Fibroblast of skin of left biceps (primary cell): ENCODE measurements around the gene MED10.
A peak's percentile ranks its signal among the peaks of the same experiment; 100 is the strongest.

Experiments used
- DNase-seq, 2 experiments: peaks; one replicate each; pipeline ENCODE4 v3.0.0-alpha.2; 2013; ENCODE audit warnings: low read depth in 2 of 2

The MED10 gene

GRCh38 chr5:6399980-6400910 is 21.9 kb upstream of the MED10 start:
- peak; percentile 74 for DNase-seq

- no peak for DNase-seq
Observed at GRCh38 chr5:6398570-6399230, 20.4 kb upstream of the MED10 start.

GRCh38 chr5:6397536-6398269 is 19.4 kb upstream of the MED10 start:
- DNase-seq: no peak

- no peak for DNase-seq
Observed at GRCh38 chr5:6396836-6397535, 18.6 kb upstream of the MED10 start.

- DNase-seq: no peak
Observed at GRCh38 chr5:6396043-6396442, 17.7 kb upstream of the MED10 start.

- DNase-seq: no peak
Observed at GRCh38 chr5:6395621-6396020, 17.3 kb upstream of the MED10 start.

- no peak for DNase-seq
Observed at GRCh38 chr5:6395102-6395445, 16.7 kb upstream of the MED10 start.

GRCh38 chr5:6394429-6395101 is 16.2 kb upstream of the MED10 start:
- DNase-seq: no peak

GRCh38 chr5:6393596-6394194 is 15.3 kb upstream of the MED10 start:
- no peak for DNase-seq

GRCh38 chr5:6392561-6392960 is 14.2 kb upstream of the MED10 start:
- no peak for DNase-seq

GRCh38 chr5:6391151-6391550 is 12.8 kb upstream of the MED10 start:
- DNase-seq: no peak

- no peak for DNase-seq
Observed at GRCh38 chr5:6389946-6390530, 11.7 kb upstream of the MED10 start.

GRCh38 chr5:6389397-6389796 is 11.1 kb upstream of the MED10 start:
- DNase-seq: no peak

GRCh38 chr5:6387970-6388369 is 9.6 kb upstream of the MED10 start:
- no peak for DNase-seq

GRCh38 chr5:6386271-6386670 is 7.9 kb upstream of the MED10 start:
- DNase-seq: peak in 1 of 2 experiments; percentile 29

GRCh38 chr5:6384856-6385255 is 6.5 kb upstream of the MED10 start:
- no peak for DNase-seq

- no peak for DNase-seq
Observed at GRCh38 chr5:6383376-6383775, 5.0 kb upstream of the MED10 start.

- no peak for DNase-seq
Observed at GRCh38 chr5:6379246-6379645, 899 bp upstream of the MED10 start.

- DNase-seq: no peak
Observed at GRCh38 chr5:6378766-6379103, 388 bp upstream of the MED10 start.

- no peak for DNase-seq
Observed at GRCh38 chr5:6377582-6377904, 804 bp downstream of the MED10 start.

- DNase-seq: peak in 1 of 2 experiments; percentile 4
Observed at GRCh38 chr5:6376974-6377520, 1.3 kb downstream of the MED10 start.
